Activated B cell treated with CpG ODN at 0.5 μM for 24 hours (primary cell): ENCODE measurements around the gene ZEB2. TPM values are rescaled to one million over a fixed set of nuclear protein-coding genes. Genes with fewer than 3 reads are reported as not detected.

Experiments used
- ATAC-seq: fragments of 200-7000 bp; cut with Tn5 transposase; one replicate; pipeline ENCODE4 v1.10.0; 2021; ENCODE audit warnings: low read depth, mild to moderate bottlenecking, moderate library complexity
- CTCF ChIA-PET: fragments of 350-600 bp; sonication (Branson Sonifier 250); formaldehyde crosslinking; loops from one replicate; lab custom pipeline; 2021; ENCODE audit warnings: antibody characterized with exemption; lab: Charles Lee
- POLR2A ChIA-PET: fragments of 350-600 bp; sonication (Branson Sonifier 250); formaldehyde crosslinking; loops from one replicate; lab custom pipeline; 2021; ENCODE audit warnings: antibody characterized with exemption; lab: Charles Lee
- DNase-seq: peaks from one replicate; pipeline ENCODE4 v3.0.0; 2022
- H3K27ac Mint-ChIP-seq: one replicate; pipeline ENCODE4 v1.8.0; 2020; ENCODE audit warnings: mixed read lengths
- H3K27me3 Mint-ChIP-seq: one replicate; pipeline ENCODE4 v1.8.0; 2021; ENCODE audit warnings: mixed read lengths
- H3K36me3 Mint-ChIP-seq: one replicate; pipeline ENCODE4 v1.8.0; 2021; ENCODE audit warnings: low read depth, mixed read lengths
- H3K4me1 Mint-ChIP-seq: one replicate; pipeline ENCODE4 v1.8.0; 2021; ENCODE audit warnings: mixed read lengths
- H3K4me3 Mint-ChIP-seq: one replicate; pipeline ENCODE4 v1.8.0; 2020; ENCODE audit warnings: mild to moderate bottlenecking, mixed read lengths
- H3K9me3 Mint-ChIP-seq: one replicate; pipeline ENCODE4 v1.8.0; 2020; ENCODE audit warnings: mixed read lengths
- CTCF ChIP-seq: fragments of 200-600 bp; IDR thresholded peaks from one replicate; pipeline ENCODE4 v1.8.0; 2022; ENCODE audit warnings: antibody characterized with exemption, mild to moderate bottlenecking
- intact Hi-C: fragments of 100-400 bp; cut with micrococcal nuclease; formaldehyde crosslinking; loops from one replicate; pipeline ENCODE4 v1.15.1; 2024
- total RNA-seq: library from RNA; stranded (reverse); gene quantifications from 2 replicates; pipeline ENCODE4 v1.2.3, GENCODE V29; 2022

Gene ZEB2
- total RNA-seq, 1 donor from 2014 or later = 200 TPM

GRCh38 chr2:144356402-144356801 is 163.5 kb downstream of the ZEB2 start:
- H3K27me3 Mint-ChIP-seq = no peaks in the 10 kb centered on the region
- no peaks in the 10 kb centered on the region for H3K9me3 Mint-ChIP-seq
- TF ChIP-seq CTCF = no peak
- no peak overlapping the region for H3K27ac Mint-ChIP-seq
- H3K4me1 Mint-ChIP-seq = peaks cover 33% of the 10 kb centered on the region
- DNase-seq = no peak
- intact Hi-C loops = no loop called here
- POLR2A ChIA-PET = interaction anchor here (1.6 kb wide), 1 partner anchor 35 kb away, joined by 3 read pairs; no protein-coding TSS in a partner anchor
- CTCF ChIA-PET = no interaction called here
- H3K4me3 Mint-ChIP-seq = no peak overlapping the region
- H3K36me3 Mint-ChIP-seq = no peaks in the 10 kb centered on the region
- ATAC-seq = no peak

GRCh38 chr2:144354953-144355352 is 165.0 kb downstream of the ZEB2 start:
- no peak for TF ChIP-seq CTCF
- no peak overlapping the region for H3K27ac Mint-ChIP-seq
- H3K4me3 Mint-ChIP-seq = no peak overlapping the region
- CTCF ChIA-PET = no interaction called here
- peaks cover 33% of the 10 kb centered on the region for H3K4me1 Mint-ChIP-seq
- no peaks in the 10 kb centered on the region for H3K36me3 Mint-ChIP-seq
- intact Hi-C loops = no loop called here
- POLR2A ChIA-PET = no interaction called here
- ATAC-seq = no peak
- no peaks in the 10 kb centered on the region for H3K27me3 Mint-ChIP-seq
- DNase-seq = no peak
- no peaks in the 10 kb centered on the region for H3K9me3 Mint-ChIP-seq

GRCh38 chr2:144351687-144352086 is 168.2 kb downstream of the ZEB2 start:
- Mint-ChIP-seq H3K27me3 (no peaks in the 10 kb centered on the region), H3K27ac (no peak overlapping the region), H3K4me3 (no peak overlapping the region), H3K36me3 (no peaks in the 10 kb centered on the region), H3K9me3 (no peaks in the 10 kb centered on the region), H3K4me1 (peaks cover 9% of the 10 kb centered on the region)
- ATAC-seq (no peak), DNase-seq (no peak)
- no peak for TF ChIP-seq CTCF
- intact Hi-C loops = no loop called here
- ChIA-PET CTCF (no interaction called here), POLR2A (no interaction called here)

- Mint-ChIP-seq H3K4me1 (no peaks in the 10 kb centered on the region), H3K36me3 (no peaks in the 10 kb centered on the region), H3K4me3 (no peak overlapping the region), H3K9me3 (no peaks in the 10 kb centered on the region), H3K27me3 (no peaks in the 10 kb centered on the region), H3K27ac (no peak overlapping the region)
- intact Hi-C loops = no loop called here
- TF ChIP-seq CTCF = no peak
- CTCF ChIA-PET = no interaction called here
- ATAC-seq (no peak), DNase-seq (no peak)
- POLR2A ChIA-PET = no interaction called here
These were observed 169.6 kb downstream of the ZEB2 start for GRCh38 chr2:144350151-144350802.

GRCh38 chr2:144349674-144350073 is 170.2 kb downstream of the ZEB2 start:
- ChIA-PET POLR2A (no interaction called here), CTCF (no interaction called here)
- no peaks in the 10 kb centered on the region for H3K4me1 Mint-ChIP-seq
- no peaks in the 10 kb centered on the region for H3K27me3 Mint-ChIP-seq
- no peak for DNase-seq
- TF ChIP-seq CTCF = no peak
- no peaks in the 10 kb centered on the region for H3K36me3 Mint-ChIP-seq
- intact Hi-C loops = no loop called here
- H3K4me3 Mint-ChIP-seq = no peak overlapping the region
- no peak for ATAC-seq
- no peak overlapping the region for H3K27ac Mint-ChIP-seq
- H3K9me3 Mint-ChIP-seq = no peaks in the 10 kb centered on the region
